Liver (tissue), 3 donors: Measurements from ENCODE around the gene ERN1.
"Not testable (repeated sequence)": the region's sequence is repeated elsewhere in the genome, so short reads cannot be mapped to it uniquely, and the experiment has no call there.

Experiments used
- EGR1 ChIP-seq, 2 donors: IDR thresholded peaks; 2 replicates each; pipeline ENCODE4 v1.6.1; 2016 to 2018; ENCODE audit warnings: antibody characterized with exemption in 2 of 2, low read depth in 2 of 2
- RAD21 ChIP-seq, 2 donors: IDR thresholded peaks; 2 replicates each; pipeline ENCODE4 v1.6.1; 2016; ENCODE audit warnings: antibody characterized with exemption in 2 of 2, mild to moderate bottlenecking in 2 of 2
- TF ChIP-seq, protein P1 (sequence below): fragments of 150-350 bp; IDR thresholded peaks from 2 replicates; pipeline ENCODE4 v1.5.1; 2017; ENCODE audit warnings: improper control_type of control experiment, low read depth, low read length; ENCODE audit not compliant: missing input control
- donor health status: healthy.
- donor health status: healthy.

DNA sequence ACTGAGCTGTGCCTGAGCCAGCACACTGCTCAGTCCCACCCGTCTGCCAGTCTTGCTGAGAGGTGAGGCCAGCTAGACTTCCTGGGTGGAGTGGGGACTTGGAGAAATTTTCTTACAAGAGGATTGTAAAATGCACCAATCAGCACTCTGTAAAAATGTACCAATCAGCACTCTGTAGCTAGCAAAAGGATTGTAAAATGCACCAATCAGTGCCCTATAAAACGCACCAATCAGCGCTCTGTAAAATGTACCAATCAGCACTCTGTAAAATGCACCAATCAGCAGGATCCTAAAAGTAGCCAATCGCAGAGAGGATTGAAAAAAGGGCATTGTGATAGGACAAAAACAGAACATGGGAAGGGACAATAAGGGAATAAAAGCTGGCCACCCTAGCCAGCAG lies 49.1 kb upstream of the ERN1 start:
- TF ChIP-seq EGR1 (IDR thresholded peaks at IDR 0.05; ENCODE audit: low read depth in 2 of 2); RAD21 (IDR thresholded peaks at IDR 0.05): not testable (repeated sequence)
- TF ChIP-seq, protein P1, sequence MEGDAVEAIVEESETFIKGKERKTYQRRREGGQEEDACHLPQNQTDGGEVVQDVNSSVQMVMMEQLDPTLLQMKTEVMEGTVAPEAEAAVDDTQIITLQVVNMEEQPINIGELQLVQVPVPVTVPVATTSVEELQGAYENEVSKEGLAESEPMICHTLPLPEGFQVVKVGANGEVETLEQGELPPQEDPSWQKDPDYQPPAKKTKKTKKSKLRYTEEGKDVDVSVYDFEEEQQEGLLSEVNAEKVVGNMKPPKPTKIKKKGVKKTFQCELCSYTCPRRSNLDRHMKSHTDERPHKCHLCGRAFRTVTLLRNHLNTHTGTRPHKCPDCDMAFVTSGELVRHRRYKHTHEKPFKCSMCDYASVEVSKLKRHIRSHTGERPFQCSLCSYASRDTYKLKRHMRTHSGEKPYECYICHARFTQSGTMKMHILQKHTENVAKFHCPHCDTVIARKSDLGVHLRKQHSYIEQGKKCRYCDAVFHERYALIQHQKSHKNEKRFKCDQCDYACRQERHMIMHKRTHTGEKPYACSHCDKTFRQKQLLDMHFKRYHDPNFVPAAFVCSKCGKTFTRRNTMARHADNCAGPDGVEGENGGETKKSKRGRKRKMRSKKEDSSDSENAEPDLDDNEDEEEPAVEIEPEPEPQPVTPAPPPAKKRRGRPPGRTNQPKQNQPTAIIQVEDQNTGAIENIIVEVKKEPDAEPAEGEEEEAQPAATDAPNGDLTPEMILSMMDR: not testable (repeated sequence)
